ENCODE results near the gene ACOX1.

ACOX1 gene

DNA sequence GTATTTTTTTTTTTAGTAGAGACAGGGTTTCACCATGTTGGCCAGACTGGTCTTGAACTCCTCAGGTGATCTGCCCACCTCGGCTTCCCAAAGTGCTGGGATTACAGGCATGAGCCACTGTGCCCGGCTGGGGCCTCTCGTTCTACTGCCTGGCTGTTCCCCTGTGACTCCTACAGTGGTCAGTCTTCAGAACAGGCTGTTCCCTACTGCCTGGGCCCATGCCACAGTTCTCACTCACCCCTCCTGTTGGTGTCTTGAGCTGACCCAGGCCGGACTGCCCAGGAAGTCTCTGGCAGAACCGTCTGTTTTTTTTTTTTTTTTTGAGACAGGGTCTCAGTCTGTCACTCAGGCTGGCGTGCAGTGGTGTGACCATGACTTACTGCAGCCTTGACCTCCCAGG lies 24.9 kb upstream of the ACOX1 start:
- no peak for DNase-seq (ENCODE audit: low read depth)

DNA sequence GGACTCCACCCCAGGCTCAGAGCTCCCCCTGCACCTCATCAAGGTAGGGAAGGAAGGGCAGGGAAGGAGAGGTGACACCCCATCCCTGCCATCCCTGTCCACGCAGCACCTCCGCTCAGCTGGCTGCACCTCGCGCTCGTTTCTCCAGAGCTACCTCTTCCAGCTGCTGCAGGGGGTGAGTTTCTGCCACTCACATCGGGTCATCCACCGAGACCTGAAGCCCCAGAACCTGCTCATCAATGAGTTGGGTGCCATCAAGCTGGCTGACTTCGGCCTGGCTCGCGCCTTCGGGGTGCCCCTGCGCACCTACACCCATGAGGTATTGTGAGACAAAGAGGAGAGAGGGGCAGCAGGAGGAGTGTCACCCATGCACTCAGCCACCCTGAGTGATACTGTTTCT lies 23.1 kb upstream of the ACOX1 start:
- no peak overlapping the region for H3K4me3 ChIP-seq (ENCODE audit: control insufficient read depth, low read depth, low read length)
- DNase-seq (ENCODE audit: low read depth), result no peak
- TF ChIP-seq, protein P1, sequence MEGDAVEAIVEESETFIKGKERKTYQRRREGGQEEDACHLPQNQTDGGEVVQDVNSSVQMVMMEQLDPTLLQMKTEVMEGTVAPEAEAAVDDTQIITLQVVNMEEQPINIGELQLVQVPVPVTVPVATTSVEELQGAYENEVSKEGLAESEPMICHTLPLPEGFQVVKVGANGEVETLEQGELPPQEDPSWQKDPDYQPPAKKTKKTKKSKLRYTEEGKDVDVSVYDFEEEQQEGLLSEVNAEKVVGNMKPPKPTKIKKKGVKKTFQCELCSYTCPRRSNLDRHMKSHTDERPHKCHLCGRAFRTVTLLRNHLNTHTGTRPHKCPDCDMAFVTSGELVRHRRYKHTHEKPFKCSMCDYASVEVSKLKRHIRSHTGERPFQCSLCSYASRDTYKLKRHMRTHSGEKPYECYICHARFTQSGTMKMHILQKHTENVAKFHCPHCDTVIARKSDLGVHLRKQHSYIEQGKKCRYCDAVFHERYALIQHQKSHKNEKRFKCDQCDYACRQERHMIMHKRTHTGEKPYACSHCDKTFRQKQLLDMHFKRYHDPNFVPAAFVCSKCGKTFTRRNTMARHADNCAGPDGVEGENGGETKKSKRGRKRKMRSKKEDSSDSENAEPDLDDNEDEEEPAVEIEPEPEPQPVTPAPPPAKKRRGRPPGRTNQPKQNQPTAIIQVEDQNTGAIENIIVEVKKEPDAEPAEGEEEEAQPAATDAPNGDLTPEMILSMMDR (IDR thresholded peaks at IDR 0.05; ENCODE audit: control insufficient read depth, insufficient read depth, low read depth, low read length, missing control alignments), result no peak

More for the DNA sequence above, 24.9 kb upstream of the ACOX1 start:
- no peak overlapping the region for H3K4me3 ChIP-seq (ENCODE audit: control insufficient read depth, low read depth, low read length)
- TF ChIP-seq, protein P1 (IDR thresholded peaks at IDR 0.05; ENCODE audit: control insufficient read depth, insufficient read depth, low read depth, low read length, missing control alignments), result no peak

GRCh38 chr17:76000755-76001521 lies 22.0 kb upstream of the ACOX1 start, which contains the start of gene CDK3:
TSS of gene CDK3 (plus strand) at chr17:76000855. CDS start at chr17:76001426, 571 bp downstream.
- TF ChIP-seq, protein P1 (IDR thresholded peaks at IDR 0.05; ENCODE audit: control insufficient read depth, insufficient read depth, low read depth, low read length, missing control alignments), result no peak

DNA sequence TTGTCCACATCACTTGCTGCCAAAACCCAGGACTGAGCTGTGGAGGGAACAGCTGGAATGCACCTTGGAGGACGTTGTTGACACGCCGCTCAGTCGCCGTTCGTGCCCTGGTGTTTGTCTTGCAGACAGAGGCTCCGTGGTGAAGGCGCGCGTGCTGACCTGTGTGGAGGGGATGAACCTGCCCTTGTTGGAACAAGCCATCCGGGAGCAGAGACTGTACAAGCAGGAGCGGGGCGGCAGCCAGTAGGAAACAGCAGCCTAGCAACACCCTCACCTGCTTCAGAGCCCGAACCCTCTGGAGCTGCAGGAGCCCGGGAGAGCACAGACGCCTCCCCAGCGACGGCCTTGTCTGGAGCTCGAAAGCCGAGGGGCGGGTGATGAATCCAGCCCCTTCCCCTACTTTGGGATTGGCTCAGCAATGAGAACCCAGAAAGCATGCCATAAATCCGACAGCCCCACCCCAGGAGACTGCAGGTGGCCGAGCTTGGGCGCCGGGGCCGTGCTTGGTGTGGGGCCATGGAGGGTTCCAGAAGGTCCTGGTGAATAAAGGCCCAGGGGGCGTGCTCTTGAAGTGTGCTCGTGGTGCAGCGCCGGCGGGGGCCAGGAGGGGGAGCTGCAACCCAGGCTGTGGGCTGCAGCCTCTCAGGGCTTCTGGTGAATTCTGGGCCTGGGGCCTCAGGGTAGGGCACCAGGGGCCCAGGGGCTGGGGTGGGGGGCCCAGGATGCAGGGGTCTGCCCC lies 21.2 kb upstream of the ACOX1 start:
- H3K4me3 ChIP-seq (ENCODE audit: control insufficient read depth, low read depth, low read length), result no peak overlapping the region
- TF ChIP-seq, protein P1 (IDR thresholded peaks at IDR 0.05; ENCODE audit: control insufficient read depth, insufficient read depth, low read depth, low read length, missing control alignments), result peak; percentile 75
- no peak for DNase-seq (ENCODE audit: low read depth)

More at GRCh38 chr17:76000755-76001521, 22.0 kb upstream of the ACOX1 start, which contains the start of gene CDK3:
- H3K4me3 ChIP-seq (ENCODE audit: control insufficient read depth, low read depth, low read length), result no peak within 1 kb of the TSS
- DNase-seq (ENCODE audit: low read depth), result no peak

DNA sequence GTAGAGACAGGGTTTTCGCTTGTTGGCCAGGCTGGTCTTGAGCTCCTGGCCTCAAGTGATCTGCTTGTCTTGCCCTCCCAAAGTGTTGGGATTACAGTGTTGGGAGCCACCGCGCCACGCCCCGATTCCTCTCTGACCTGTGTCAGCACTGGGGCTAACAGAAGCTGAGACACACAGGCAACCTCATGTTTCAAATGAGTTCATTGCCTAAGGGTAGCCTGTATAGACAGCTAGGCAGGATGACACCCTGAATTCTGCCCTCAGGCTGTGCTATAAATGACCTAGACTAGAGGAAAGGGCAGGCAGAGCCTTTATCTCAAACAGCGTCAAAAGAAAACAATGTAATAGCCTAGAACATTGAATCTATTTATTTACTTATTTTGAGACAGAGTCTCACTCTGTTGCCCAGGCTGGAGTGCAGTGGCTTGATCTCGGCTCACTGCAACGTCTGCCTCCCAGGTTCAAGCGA lies 19.4 kb upstream of the ACOX1 start:
- DNase-seq (ENCODE audit: low read depth), result no peak
- H3K4me3 ChIP-seq (ENCODE audit: control insufficient read depth, low read depth, low read length), result no peak overlapping the region
- TF ChIP-seq, protein P1 (IDR thresholded peaks at IDR 0.05; ENCODE audit: control insufficient read depth, insufficient read depth, low read depth, low read length, missing control alignments), result no peak

DNA sequence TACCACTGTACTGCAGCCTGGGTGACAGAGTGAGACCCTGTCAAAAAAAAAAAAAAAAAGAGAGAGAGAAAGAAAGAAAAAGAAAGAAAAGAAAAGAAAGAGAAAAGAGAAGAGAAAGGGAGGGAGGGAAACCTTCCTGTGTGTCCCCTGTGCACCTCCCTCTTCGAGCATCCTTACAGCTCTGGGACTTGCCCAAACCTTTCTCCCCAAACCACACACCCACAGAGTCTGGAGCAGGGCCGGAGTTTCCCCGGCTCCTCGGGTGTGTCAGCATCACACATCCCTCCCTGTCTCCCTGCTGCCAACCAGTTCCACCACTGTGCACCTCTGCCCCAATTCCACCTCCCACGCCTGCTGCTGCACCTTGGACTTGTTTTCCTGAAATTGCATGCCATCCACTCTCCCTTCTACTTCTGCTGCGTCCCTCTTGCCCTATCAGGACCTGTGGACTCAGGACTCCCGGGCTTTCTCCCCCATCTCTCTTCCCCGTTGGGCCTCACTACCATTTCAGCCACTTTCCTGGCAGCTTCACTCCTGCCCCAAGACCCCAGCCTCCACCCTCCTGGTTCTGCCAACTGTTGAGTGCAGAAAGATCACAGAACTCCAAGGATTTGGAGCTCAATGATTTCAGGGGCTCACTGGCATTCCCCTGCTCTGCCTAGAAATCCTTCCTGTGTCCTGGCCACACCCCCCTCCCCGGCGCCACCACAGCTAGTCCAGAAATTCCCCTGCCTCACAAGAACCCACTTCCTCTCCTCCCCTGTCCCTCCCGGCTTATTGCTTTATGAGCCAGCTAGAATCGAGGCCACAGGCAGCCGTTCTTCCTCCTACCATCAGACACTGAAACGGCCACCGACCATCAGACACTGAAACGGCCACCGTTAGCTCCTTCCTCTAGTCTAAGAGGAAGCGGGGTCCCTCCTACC lies 18.0 kb upstream of the ACOX1 start:
- TF ChIP-seq, protein P1 (IDR thresholded peaks at IDR 0.05; ENCODE audit: control insufficient read depth, insufficient read depth, low read depth, low read length, missing control alignments), result no peak
- no peak overlapping the region for H3K4me3 ChIP-seq (ENCODE audit: control insufficient read depth, low read depth, low read length)
- DNase-seq (ENCODE audit: low read depth), result no peak

Data from AG09309 (cell line).